Measurements from ENCODE around the gene DBH. TPM values are rescaled to one million over a fixed set of nuclear protein-coding genes. Genes with fewer than 3 reads are reported as not detected.

DBH gene
- total RNA-seq, 2 experiments from 2014 or later: not detected

GRCh38 chr9:133665535-133665934, 29.4 kb downstream of the DBH start:
- no peak for TF ChIP-seq CTCF (conservative IDR thresholded peaks at IDR 0.05; ENCODE audit: low read length)
- Histone ChIP-seq H4K20me1 (ENCODE audit: insufficient read depth, low read length) (no peaks in the 10 kb centered on the region), H2AFZ (ENCODE audit: low read length) (no peak overlapping the region), H3K4me1 (ENCODE audit: insufficient read depth, low read length, poor library complexity, severe bottlenecking) (no peaks in the 10 kb centered on the region), H3K9me3 (ENCODE audit: low read length) (0 out of 2 replicates have a peak, but pooled peaks cover 6% of the 10 kb centered on the region), H3K4me3 (ENCODE audit: low read depth, low read length, poor library complexity, severe bottlenecking) (no peak overlapping the region), H3K79me2 (ENCODE audit: insufficient read depth, low read depth, low read length) (no peaks in the 10 kb centered on the region), H3K9me2 (ENCODE audit: insufficient read depth, low read length) (no peaks in the 10 kb centered on the region), H3K27ac (ENCODE audit: low read depth, low read length, poor library complexity, severe bottlenecking) (no peak overlapping the region), H3K36me3 (ENCODE audit: insufficient read depth, low read length) (peaks cover 14% of the 10 kb centered on the region), H3K4me2 (ENCODE audit: low read length) (no peak overlapping the region)
- CTCF ChIA-PET (ENCODE audit: unreplicated experiment): no interaction called here
- intact Hi-C loops (cut with micrococcal nuclease; ENCODE audit: unreplicated experiment): no loop called here
- DNase-seq (ENCODE audit: low spot score): no peak
- POLR2A ChIA-PET: no interaction called here
- no TSS peak for BruUV-seq (replicated peaks)

GRCh38 chr9:133666387-133666786, 30.2 kb downstream of the DBH start:
- ChIA-PET CTCF (ENCODE audit: unreplicated experiment) (no interaction called here), POLR2A (interaction anchor here (0.6 kb wide), 1 partner anchor 143 kb away, joined by 3 read pairs; no protein-coding TSS in a partner anchor)
- 0 out of 2 replicates have a peak, but pooled peaks cover 6% of the 10 kb centered on the region for H3K9me3 ChIP-seq (ENCODE audit: low read length)
- TF ChIP-seq CTCF (conservative IDR thresholded peaks at IDR 0.05; ENCODE audit: low read length) (no peak), EZH2phosphoT487 (IDR thresholded peaks at IDR 0.05; ENCODE audit: borderline replicate concordance, low read depth, low read length) (no peak)
- no peaks in the 10 kb centered on the region for H3K4me1 ChIP-seq (ENCODE audit: insufficient read depth, low read length, poor library complexity, severe bottlenecking)
- H3K4me3 ChIP-seq (ENCODE audit: low read depth, low read length, poor library complexity, severe bottlenecking): no peak overlapping the region
- intact Hi-C loops (cut with micrococcal nuclease; ENCODE audit: unreplicated experiment): no loop called here
- no peak for DNase-seq (ENCODE audit: low spot score)
- H3K27ac ChIP-seq (ENCODE audit: low read depth, low read length, poor library complexity, severe bottlenecking): no peak overlapping the region
- H4K20me1 ChIP-seq (ENCODE audit: insufficient read depth, low read length): no peaks in the 10 kb centered on the region
- peaks cover 22% of the 10 kb centered on the region for H3K36me3 ChIP-seq (ENCODE audit: insufficient read depth, low read length)
- H3K79me2 ChIP-seq (ENCODE audit: insufficient read depth, low read depth, low read length): no peaks in the 10 kb centered on the region
- no peaks in the 10 kb centered on the region for H3K9me2 ChIP-seq (ENCODE audit: insufficient read depth, low read length)
- BruUV-seq (replicated peaks): no TSS peak
- no peak overlapping the region for H2AFZ ChIP-seq (ENCODE audit: low read length)
- no peak overlapping the region for H3K4me2 ChIP-seq (ENCODE audit: low read length)

GRCh38 chr9:133666845-133667244, 30.7 kb downstream of the DBH start:
- H3K36me3 ChIP-seq (ENCODE audit: insufficient read depth, low read length): peaks cover 27% of the 10 kb centered on the region
- no peak overlapping the region for H3K27ac ChIP-seq (ENCODE audit: low read depth, low read length, poor library complexity, severe bottlenecking)
- no peaks in the 10 kb centered on the region for H3K79me2 ChIP-seq (ENCODE audit: insufficient read depth, low read depth, low read length)
- no peak overlapping the region for H3K4me3 ChIP-seq (ENCODE audit: low read depth, low read length, poor library complexity, severe bottlenecking)
- no peak overlapping the region for H3K4me2 ChIP-seq (ENCODE audit: low read length)
- no peaks in the 10 kb centered on the region for H3K4me1 ChIP-seq (ENCODE audit: insufficient read depth, low read length, poor library complexity, severe bottlenecking)
- H4K20me1 ChIP-seq (ENCODE audit: insufficient read depth, low read length): no peaks in the 10 kb centered on the region
- ChIA-PET POLR2A (no interaction called here), CTCF (ENCODE audit: unreplicated experiment) (no interaction called here)
- no peak overlapping the region for H2AFZ ChIP-seq (ENCODE audit: low read length)
- no peaks in the 10 kb centered on the region for H3K9me2 ChIP-seq (ENCODE audit: insufficient read depth, low read length)
- TF ChIP-seq EZH2phosphoT487 (IDR thresholded peaks at IDR 0.05; ENCODE audit: borderline replicate concordance, low read depth, low read length) (no peak), CTCF (conservative IDR thresholded peaks at IDR 0.05; ENCODE audit: low read length) (no peak)
- intact Hi-C loops (cut with micrococcal nuclease; ENCODE audit: unreplicated experiment): no loop called here
- BruUV-seq (replicated peaks): no TSS peak
- 0 out of 2 replicates have a peak, but pooled peaks cover 6% of the 10 kb centered on the region for H3K9me3 ChIP-seq (ENCODE audit: low read length)
- DNase-seq (ENCODE audit: low spot score): no peak
